GM23338 (cell line): ENCODE results near the gene MESP1.

ENCODE experiments used
- CTCF ChIP-seq, 2 experiments: fragments of 200-600 bp in 1 of 2; sonication (generic) in 1 of 2; conservative IDR thresholded peaks; 2 replicates each; pipeline versions ENCODE4 v1.5.1 to v1.6.1; 2016 to 2017; ENCODE audit warnings: antibody characterized with exemption in 2 of 2, low read depth in 2 of 2, mild to moderate bottlenecking in 2 of 2, moderate library complexity in 1 of 2
- EZH2 ChIP-seq: fragments of 200-600 bp; sonication (generic); IDR thresholded peaks from one replicate; pipeline ENCODE4 v1.8.0; 2017; ENCODE audit warnings: antibody characterized with exemption, mild to moderate bottlenecking, low read depth; ENCODE audit not compliant: unreplicated experiment
- EZH2phosphoT487 ChIP-seq: fragments of 200-600 bp; sonication (generic); IDR thresholded peaks from one replicate; pipeline ENCODE4 v1.8.1; 2018; ENCODE audit warnings: antibody characterized with exemption; ENCODE audit not compliant: unreplicated experiment
- NANOG ChIP-seq: IDR thresholded peaks from 2 replicates; pipeline ENCODE4 v1.6.1; 2016; ENCODE audit warnings: antibody characterized with exemption, borderline replicate concordance
- REST ChIP-seq: IDR thresholded peaks from one replicate; pipeline ENCODE4 v1.6.1; 2018; ENCODE audit warnings: antibody characterized with exemption; ENCODE audit not compliant: unreplicated experiment
- STAT1 ChIP-seq: IDR thresholded peaks from one replicate; pipeline ENCODE4 v1.6.1; 2016; ENCODE audit warnings: antibody characterized with exemption; ENCODE audit not compliant: unreplicated experiment

GRCh38 chr15:89766357-89767311, 15.6 kb upstream of the MESP1 start:
- no peak for TF ChIP-seq EZH2
- no peak for TF ChIP-seq CTCF (conservative IDR thresholded peaks at IDR 0.05; ENCODE audit: low read depth in 2 of 2)
- no peak for TF ChIP-seq NANOG
- TF ChIP-seq EZH2phosphoT487 = no peak
- no peak for TF ChIP-seq REST
- TF ChIP-seq STAT1 = no peak
